NCI-H345 treated with DMSO at 0.1 percent for 48 hours (cell line): ENCODE measurements around the gene ATP5F1B.
A peak's percentile ranks its signal among the peaks of the same experiment; 100 is the strongest.
"Not testable (repeated sequence)": the region's sequence is repeated elsewhere in the genome, so short reads cannot be mapped to it uniquely, and the experiment has no call there.

Source experiments
- DNase-seq: peaks from one replicate; lab custom pipeline; 2025; ENCODE audit not compliant: unreplicated experiment; lab: John Stamatoyannopoulos, UW

Gene ATP5F1B

GRCh38 chr12:56645717-56646446 lies at the start of gene ATP5F1B:
Gene ATP5F1B (minus strand): TSS chr12:56645984. CDS start chr12:56645963, 21 bp downstream.
- DNase-seq: peak; percentile 99

GRCh38 chr12:56694161-56694560 lies 48.4 kb upstream of the ATP5F1B start:
- DNase-seq: no peak

- DNase-seq: no peak
Measured at GRCh38 chr12:56688846-56689109, 43.0 kb upstream of the ATP5F1B start.

DNA sequence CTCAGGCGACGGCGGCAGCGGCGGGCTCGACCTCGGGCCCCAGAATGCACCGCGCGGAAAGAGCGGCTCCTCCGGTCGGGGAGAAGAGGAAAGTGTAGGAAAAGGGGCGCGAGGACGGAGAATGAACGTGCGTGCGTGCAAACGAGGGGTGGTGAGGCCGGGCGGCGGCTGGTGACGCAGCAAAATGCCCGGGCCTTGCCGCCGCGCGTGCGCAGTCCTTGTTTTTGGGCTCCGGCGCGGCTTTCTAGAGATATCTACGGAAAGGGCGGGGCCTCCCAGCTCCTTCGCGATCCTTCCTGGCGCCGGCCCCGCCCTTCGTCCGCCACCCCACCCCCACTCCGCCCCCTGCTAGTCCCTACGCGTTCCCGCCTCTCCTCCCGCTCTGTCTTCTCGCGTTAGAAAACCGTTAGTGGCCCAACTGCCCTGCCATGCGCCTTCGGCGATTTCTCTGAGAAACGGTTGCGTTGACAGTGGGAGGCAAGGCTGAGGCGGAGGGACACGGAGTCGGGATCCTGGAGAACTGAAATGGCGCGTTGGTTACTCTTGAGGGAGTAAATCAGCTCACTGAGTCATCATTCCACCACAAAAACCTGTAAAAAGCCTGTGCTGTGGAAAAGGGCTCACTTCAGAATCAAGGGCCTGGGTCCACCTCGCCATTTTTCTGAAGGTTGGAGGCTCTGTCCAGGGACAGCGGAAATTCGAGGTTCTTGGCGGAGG lies 42.5 kb upstream of the ATP5F1B start, which contains the start of gene PTGES3:
Gene PTGES3 (minus strand): TSS at position 156 of the 717 bp plus-strand sequence. CDS start 285 bp downstream, outside the sequence.
- peak; percentile 97 for DNase-seq

GRCh38 chr12:56687223-56688128 lies 41.7 kb upstream of the ATP5F1B start:
- DNase-seq: no peak

DNA sequence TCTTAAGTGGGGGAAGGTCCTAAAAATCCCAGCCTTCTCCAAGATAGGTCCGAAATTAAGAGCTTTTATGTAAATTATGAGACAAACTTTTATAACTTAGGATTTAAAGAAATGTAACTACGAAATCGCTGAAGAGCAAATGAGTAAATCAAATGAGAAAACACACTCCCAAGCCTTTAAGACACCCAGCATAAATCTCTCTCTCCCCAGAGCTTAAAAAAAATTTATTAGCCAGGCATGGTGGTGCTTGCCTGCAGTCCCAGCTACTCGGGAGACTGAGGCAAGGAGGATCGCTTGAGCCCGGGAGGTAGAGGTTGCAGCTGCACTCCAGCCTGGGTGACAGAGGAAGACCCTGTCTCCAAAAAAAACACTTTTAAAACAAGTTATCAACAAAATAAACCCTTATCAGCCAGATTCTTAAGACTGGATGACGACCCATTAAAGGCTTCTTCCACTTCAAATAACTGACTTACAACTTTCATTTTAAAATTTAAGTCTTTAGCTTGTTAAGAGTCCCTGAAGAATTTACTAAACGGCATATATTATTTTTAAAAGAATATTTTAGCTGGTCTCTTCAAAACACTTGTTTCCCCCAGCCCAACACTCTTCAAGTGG lies 39.1 kb upstream of the ATP5F1B start:
- no peak for DNase-seq

GRCh38 chr12:56682323-56682722 lies 36.5 kb upstream of the ATP5F1B start:
- DNase-seq: no peak

GRCh38 chr12:56679883-56680575 lies 34.2 kb upstream of the ATP5F1B start:
- no peak for DNase-seq

GRCh38 chr12:56678852-56679251 lies 33.1 kb upstream of the ATP5F1B start:
- DNase-seq: no peak

DNA sequence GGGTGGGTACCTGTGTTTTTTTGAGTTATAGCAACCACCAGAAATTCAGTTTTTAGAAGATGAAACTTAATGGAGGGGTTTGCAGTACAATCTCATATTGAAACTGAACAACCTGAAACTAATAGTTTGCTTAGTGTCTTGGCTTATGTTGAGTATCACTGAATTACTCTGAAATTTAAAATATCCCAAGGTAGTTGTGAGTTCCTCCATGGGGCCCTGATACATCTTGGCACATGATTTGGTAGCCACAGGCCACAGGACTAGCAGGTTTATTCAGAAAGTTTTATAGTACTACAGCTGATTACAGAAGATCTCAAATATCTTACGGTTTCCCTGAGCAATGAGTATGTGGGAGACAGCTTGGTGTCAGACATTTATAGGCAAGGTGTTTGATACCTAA lies 31.9 kb upstream of the ATP5F1B start:
- no peak for DNase-seq

- no peak for DNase-seq
Measured at GRCh38 chr12:56676851-56677580, 31.2 kb upstream of the ATP5F1B start.

DNA sequence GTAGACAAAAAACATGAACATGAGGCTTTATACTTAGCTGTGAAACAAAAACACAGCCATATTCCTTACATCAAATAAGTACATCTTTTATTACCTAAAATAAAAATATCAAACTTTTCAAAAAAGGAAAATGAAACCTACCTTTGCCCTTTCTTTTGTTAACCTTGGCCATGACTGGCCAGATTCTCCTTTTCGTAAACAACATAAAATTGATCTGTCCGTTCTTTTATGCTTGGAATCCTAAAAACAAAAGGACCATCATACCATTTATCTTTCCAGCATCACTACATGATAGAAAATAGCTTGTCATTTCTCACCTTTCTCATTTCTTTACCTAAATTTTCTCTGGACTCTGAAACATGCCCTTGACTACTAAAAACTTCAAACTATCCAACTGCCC lies 25.8 kb upstream of the ATP5F1B start:
- no peak for DNase-seq

DNA sequence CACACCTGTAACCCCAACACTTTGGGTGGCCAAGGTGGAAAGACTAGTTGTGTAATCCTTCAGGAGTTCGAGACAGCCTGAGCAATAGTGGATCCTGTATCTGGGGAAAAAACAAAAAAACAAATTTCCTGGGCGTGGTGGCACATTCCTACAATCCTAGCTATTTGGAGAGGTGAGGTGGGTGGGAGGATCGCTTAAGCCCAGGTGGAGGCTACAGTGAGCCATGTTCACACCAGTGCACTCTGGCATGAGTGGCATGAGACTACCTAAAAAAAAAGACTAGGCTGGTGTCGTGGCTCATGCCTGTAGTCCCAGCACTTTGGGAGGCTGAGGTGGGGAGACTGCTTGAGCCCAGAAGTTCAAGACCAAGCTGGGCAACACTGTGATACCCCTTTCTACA lies 25.1 kb upstream of the ATP5F1B start:
- DNase-seq: no peak

DNA sequence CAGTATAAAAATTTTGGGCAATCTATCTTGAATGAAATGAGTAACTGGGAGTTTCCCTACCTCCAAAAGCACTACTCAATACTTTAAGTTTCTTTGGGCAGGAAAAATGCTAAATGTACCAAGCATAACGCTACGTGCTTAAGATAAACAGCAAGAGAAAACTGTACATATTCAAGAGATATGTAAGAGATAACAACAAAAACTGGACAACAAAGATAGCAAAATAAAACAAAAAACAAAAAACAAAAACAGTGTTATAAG lies 22.3 kb upstream of the ATP5F1B start:
- DNase-seq: no peak

GRCh38 chr12:56661979-56662638 lies 16.3 kb upstream of the ATP5F1B start:
- no peak for DNase-seq

GRCh38 chr12:56661560-56661959 lies 15.8 kb upstream of the ATP5F1B start:
- no peak for DNase-seq

DNA sequence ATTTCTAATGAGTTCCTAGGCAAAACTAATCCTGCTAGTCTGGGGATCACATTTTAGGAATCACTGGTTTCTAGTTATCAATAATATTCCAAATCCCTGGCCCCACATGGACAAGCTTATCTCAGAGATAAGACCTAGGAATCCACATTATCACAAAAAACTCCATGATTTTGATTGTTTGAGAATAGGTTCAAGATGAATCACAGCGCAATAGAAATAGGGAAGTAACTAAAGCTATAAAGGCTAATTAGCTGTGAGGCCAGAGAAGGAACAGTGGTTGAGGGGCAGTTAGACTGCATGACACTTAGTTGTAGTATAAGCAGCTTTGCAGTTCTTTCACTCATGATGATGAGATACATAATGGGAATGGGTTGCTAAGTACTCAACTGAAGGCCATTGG lies 13.1 kb upstream of the ATP5F1B start:
- no peak for DNase-seq

DNA sequence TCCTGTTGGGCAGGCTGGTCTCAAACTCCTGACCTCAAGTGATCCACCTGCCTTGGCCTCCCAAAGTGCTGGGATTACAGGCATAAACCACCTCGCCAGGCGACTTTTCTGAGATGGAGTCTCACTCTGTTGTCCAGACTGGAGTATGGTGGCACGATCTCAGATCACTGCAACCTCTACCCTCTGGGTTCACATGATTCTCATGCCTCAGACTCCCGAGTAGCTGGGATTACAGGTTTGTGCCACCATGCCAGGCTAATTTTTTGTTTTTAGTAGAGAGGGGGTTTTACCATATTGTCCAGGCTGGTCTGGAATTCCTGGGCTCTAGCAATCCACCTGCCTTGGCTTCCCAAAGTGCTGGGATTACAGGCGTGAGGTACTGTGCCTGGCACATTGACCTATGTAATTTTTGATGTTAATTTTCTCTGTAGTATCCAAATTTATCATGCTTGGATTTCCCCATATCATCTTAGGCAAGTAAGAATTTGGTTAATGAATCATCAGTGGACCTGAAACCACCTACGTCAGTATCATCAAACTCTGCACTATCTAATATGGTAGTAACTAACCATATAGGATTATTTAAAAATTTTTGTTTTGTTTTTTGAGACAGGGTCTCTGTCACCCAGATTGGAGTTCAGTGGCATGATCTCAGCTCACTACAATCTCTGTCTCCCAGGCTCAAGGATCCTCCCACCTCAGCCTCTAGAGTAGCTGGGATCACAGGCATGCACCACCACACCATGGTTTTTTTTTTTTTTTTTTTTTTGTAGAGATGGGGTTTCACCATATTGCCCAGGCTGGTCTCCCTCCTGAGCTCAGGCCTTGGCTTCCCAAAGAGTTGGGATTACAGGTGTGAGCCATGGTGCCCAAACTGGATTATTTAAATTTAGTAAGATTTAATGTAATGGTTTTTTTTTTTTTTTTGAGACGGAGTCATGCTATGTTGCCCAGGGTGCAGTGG lies 11.9 kb upstream of the ATP5F1B start:
- DNase-seq: no peak

DNA sequence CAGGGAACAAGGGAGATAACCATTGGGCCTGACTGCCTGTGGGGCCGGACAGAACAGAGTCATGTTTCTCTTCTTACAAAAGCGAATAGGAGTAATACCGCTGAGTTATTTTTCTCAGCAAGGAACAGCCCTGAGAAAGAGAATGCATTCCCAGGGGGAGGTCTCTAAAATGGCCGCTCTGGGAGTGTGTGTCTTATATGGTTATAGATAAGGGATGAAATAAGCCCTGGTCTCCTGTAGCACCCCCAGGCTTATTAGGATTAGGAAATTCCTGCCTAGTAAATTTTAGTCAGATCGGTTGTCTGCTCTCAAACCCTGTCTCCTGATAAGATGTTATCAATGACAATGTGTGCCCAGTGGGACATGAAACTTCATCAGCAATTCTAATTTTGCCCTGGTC lies 8.0 kb upstream of the ATP5F1B start:
- not testable (repeated sequence) for DNase-seq
